Hematopoietic multipotent progenitor cell treated with erythropoietin and hydrocortisone succinate and interleukin-3 and kit ligand, for 17 days (in vitro differentiated cells): ENCODE data around the gene ENOX1.

Experiments used
- DNase-seq: peaks from one replicate; pipeline ENCODE4 v3.0.0-alpha.2; 2015; ENCODE audit warnings: low spot score

The ENOX1 gene

DNA sequence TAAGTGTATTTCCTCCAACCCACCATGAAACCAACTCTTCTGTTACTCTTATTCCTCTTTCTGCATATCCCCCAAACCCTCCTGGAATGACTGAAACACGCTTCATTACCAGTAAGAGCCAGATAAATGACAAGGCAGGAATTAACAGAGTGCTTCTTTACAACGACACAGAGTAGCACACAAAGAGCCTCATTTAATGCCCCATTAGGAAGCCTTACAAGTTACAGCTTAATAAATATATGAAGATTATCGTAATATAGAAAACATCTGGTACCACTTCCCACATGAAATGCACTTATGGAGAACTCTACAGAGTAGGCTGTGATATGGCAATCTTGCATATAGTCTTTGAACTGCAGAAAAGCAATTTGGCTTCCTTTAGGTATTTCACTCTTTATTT is 116.8 kb downstream of the ENOX1 start:
- no peak for DNase-seq

DNA sequence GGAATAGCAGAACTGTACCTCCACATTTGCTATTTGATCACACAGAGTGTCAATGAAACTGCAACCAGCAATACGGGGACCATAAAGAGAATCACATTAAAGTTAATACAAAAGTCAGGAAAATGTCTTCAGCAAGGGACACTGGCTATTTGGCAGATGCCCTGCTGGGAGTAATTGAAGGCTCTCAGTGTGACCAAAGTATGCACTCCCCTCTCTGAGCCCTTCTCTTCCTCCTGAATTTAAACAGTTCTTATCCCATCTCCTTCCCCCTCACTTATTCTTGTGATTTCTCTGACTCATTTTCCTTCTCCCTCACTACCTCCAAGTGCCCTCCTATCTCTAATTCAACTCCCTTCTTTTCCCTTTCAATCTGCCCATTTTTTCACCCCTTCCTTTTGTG is 117.7 kb downstream of the ENOX1 start:
- DNase-seq = no peak

DNA sequence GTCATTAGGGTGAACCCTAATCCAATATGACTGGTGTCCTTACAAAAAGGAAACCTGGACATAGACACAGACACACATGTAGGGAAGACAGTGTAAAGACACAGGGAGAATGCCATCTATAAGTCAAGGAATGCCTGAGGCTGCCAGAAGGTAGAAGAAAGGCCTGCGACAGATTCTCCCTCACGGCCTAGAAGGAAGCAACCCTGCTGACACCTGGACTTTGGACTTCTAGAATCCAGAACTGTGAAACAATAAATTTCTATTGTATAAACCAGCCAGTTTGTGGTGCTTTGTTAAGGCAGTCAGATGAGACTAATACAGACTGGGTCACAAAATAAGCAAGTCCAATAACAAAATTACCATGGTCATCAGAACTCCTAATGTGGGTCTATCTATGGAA is 120.4 kb downstream of the ENOX1 start:
- no peak for DNase-seq

DNA sequence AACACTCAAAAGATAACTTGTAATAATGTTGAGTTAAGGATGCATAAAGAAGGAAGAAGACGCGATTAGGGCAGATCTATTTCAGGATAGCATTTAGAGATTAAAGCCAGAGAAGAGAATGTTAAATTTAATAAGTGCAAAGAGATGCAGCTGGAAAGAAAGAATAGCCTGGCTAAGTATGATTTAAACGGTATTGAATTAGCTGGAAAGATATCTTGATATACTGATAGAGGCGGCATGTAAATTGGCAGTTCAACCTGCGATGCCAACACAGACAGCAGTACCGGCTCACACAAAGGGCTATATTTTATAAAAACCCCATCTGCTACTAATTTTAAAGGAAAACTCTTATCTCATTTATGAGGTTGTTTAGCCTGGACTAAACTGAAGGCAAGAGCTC is 121.4 kb downstream of the ENOX1 start:
- no peak for DNase-seq

DNA sequence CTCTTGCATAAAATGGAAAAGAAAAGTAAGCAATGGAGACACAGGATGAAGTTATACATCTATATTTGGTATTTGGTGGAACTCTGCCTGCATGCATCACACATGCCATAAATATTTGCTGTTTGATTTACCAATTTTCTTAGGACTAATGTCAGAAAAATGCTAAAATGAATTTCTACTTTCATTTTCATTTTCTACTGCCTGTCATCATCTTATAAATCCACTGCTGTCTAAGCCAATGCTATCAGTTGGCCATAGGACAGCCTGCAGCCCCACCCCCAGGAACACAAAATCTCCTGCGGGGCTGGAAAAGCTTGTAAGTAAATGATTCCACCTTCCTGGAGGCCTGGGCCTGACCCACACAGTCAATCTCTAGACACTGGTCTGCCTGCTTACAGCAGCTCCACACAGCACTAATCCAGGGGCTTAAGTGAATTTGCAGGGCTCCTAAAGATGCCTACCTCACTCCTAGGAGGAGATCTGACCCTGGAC is 122.0 kb downstream of the ENOX1 start:
- no peak for DNase-seq

DNA sequence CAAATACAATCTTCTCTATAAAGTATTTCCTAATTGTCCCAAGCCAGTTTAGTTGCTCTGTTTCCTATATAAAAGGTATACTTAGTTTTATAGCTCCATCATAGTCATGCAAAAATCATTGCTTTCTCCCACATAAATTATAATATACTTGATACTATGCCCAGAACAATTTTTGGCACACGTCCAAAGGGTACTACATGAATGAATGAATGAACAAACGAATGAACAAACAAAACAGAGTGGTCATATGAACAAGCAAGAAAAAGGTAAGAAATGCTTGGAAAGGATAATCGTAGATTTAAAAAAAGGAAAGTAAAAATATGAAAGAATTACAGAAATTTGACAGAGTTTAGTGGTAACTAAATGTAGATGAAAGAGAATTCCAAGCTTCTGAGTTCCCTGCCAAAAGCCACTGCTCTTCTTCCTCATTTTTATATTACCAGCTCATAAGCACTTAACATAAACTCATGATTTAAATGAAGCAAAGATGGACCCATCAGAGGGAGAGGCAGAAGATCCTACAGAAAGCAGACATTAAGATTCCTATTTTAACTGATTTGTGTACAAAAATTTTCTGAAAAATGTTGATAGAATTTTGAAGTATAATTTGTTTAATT is 123.2 kb downstream of the ENOX1 start:
- DNase-seq = no peak

DNA sequence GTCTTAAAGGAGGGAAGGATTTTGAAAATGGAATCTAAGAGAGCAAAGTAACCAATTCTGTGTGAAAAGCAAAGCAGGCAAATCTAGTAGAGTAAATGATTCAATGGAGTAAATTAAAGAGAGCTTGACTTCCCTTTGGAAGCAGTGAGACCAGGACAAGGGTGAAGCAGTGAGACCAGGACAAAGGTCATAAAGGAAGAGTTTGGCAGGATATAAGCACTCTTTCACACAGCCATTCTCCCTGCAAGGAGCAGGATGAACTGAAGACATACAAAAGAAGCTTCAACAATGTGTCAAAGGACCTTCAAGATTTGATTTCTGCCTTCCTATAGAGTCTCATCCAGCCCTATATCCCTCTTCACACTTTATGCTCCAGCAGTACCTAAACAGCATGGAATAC is 123.8 kb downstream of the ENOX1 start:
- DNase-seq = no peak

DNA sequence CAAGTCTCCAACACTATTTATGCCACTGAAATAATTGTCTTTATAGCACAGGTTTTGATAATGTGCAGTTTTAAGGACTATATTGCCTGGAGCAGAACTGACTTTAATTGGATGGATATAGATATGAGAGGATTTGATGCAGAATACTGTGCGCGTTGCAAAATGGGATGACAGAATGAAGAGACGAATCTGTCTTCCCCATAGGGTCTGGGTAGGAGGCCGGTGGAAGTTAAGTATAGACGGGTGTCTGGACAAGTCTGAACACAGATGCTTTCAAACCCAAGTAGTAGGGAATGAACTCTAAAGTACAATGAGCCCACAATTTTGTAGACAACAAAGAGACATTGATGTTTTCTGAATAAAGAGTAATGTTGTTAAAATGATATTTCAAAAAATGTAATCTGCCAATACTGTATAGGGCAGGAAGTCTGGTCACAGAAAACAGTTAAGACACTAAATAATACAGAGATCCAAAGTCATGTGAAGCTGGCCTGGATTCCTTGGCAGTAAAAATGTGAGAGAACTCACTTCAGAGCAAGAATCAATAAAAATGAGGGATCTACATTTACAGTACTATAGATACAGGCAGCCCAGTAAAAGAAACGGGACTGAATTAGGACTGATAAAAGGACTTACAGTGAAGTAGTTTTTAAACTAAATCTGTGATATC is 125.5 kb downstream of the ENOX1 start:
- DNase-seq = no peak

DNA sequence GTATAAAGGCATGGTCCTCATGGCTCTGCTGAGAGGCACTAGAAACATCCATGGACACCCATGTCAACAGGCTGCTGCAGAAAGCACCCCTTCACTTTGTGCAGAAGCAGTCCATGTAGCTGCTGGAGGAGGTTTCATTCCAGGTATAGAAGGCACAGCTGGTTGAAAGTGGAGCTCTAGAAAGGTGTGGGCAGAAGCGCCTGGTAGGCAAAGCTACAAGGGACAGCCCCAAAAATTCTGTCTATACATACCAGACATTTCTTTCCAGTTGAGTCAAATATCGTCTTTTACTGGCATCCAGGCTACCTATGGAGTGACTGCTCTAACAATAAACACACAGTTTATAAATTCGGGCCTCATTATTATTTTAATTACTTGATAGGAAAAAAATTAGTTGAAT is 129.3 kb downstream of the ENOX1 start:
- DNase-seq = no peak

DNA sequence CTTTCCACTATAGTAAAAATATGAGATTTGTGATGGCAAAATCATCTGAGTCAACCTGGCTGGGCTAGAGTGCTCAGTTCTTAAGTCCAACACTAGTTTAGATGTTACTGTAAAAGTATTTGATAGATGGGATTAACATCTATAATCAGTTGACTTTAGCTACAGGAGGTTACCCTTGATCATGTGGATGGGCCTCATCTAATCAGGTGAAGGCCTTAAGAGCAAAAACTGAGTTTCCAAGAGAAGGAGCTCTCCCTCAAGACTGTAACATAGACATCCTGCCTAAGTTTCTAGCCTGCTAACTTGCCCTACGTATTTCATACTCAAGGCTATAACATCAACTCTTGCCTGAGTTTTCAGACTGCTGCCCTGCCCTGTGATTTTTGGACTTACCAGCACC is 132.8 kb downstream of the ENOX1 start:
- DNase-seq = no peak

DNA sequence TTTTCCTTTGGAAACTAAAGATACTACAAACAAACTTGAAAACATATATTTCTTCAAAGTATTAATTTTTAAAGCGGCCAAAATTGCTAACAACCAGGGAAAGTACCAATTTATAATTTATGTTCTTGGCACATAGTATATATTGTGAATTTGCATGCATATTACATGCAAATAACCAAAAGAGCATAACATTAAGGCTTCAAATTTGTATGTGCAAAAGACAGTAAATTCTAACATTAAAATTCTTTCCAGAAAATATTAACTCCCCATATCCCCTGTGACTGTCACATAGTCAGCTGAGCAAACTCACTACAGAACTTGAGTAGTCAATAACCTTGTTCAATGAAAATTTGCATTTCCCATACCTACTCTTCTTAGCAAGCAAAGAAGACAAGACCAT is 133.4 kb downstream of the ENOX1 start:
- no peak for DNase-seq

DNA sequence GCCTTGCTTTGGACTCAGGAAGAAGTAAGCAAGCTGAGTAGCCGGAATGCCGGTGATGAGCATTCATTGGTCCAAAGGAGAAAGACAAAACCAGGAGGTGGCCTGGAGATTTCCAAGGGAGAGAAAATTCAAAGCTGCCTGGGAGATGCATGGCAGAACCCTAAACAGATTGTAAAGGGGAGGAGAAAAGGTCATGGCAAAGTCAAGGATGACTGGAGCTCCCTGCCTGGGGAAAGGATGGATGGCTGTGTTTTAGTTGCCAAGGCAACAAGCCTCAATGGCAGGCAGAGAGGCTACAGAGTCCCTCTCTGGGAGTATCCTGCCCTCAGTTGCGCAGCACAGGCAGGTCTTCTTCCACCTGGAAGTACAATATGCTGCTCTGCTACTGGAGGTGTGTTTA is 134.0 kb downstream of the ENOX1 start:
- no peak for DNase-seq

DNA sequence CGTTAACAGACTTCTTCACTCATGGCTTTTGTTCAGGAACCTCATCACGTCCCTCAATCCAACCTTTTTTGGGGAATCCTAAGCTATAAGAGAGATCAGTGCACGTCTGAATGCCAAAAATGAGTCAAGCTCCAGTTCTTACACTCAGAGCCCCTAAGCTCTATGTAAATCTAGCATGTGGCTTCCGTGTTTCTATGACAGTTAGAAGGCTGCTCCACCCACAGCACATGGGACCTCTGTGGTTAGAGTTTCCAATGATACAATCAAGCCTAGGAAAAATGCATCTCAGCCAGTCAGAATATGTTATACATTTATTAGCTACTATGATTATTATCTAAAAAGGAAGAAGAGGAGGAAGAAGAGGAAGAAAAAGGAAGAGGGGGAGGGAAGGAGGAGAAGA is 135.9 kb downstream of the ENOX1 start:
- DNase-seq = no peak

DNA sequence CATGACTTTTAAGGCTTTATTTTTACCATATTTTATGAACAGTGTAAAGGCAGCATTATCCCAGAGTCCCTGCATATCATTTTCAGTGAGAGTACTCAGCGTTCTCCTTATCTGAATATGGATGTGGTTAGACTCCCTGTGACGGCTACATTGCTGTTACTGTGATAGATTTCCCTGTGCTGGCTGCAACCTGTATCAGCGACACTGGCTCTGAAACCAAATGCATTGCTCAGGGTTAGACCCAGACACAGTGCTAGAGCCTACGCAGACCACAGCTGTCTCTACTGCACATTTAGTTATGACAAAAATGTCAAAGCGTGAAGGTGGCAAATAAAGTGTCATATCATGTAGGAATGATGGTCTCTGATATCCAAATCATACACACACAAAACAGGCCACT is 138.0 kb downstream of the ENOX1 start:
- no peak for DNase-seq

DNA sequence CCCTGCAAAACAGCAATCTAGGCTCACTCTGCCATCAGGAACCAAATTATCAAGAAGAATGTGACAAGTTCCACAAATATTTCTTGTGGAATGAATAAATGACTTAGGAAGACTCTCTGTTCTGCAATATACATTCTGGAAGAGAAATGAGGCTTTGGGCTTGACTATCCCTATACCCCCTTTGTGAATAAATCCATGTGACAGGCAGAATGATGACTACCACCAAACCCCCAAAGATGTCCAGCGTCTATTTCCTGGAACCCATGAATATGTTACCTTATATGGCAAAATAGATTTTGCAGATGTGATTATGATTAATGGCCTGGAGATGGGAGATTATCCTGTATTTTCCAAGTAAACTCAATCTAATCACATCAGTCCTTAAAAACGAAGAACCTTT is 139.3 kb downstream of the ENOX1 start:
- no peak for DNase-seq

DNA sequence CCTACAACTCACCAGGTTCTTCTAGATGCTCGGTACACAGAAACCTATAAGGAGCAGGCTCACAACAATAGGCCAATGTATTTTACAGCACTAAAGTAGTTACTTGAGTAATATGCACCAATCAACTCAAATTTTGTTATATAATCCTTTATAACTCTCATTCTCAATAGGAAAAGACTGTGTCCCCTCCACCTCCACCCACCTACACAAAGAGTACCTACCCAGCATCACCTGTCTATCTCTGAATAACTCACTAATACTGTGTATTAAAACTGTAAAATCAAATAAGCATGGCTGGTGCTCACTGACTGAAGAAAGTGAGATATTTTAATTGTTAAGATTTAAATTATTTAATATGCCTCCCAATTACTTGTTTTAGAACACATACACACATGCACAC is 146.3 kb downstream of the ENOX1 start:
- DNase-seq = no peak

DNA sequence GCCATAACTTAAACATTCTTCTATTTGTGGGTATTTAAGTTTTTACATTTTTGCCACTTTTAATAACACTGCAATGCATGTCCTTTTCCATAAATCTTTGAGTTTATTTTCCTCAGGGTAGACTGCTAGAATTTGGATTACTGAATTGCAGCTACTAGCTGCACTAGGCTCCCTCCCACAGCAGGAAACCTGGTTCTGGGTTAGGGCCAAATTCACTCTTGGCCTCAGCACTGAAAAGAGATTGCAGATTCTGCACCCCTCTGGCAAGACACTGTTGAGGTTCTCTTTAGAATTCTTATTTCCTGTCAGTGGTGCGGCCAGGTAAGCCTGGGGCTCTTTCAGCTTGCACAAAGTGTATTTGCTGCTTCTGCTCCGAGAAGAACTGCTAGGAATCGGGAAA is 155.7 kb downstream of the ENOX1 start:
- no peak for DNase-seq

DNA sequence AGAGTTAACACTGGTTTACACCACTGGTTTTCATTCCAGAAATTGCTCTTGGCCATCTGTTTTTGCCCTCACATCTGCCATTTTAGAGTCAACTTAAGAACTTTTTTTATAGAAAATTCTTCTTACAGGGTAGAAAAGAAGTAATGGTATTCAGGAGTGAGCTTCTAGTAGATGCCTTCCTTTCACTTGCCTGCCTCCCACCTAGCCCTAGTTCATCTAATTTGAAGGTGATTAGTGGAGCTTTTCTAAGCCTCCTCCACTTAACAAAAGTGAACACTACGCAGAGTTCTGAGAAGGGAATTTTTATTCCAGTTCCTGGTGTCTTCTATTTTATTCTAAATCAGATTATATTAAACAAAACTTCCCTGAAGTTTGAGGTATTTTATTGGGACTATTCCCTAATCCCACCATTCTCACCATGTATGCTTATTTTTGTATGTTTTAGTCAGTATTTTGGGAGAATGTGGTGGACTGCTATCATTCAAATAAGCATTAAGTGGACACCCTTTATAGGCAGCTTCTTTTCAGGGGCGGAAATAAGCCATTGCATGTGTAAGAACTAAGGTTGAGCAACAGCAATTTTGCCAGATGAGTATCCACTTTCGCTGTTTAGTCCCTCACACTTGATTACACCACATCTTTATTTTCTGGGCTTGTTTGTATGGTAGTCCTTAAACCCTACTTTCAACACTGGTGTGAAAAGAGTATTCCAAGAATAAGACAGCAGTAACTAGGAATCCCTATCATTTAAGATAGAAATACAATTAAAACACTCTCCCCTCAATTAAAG is 156.9 kb downstream of the ENOX1 start:
- DNase-seq = no peak

DNA sequence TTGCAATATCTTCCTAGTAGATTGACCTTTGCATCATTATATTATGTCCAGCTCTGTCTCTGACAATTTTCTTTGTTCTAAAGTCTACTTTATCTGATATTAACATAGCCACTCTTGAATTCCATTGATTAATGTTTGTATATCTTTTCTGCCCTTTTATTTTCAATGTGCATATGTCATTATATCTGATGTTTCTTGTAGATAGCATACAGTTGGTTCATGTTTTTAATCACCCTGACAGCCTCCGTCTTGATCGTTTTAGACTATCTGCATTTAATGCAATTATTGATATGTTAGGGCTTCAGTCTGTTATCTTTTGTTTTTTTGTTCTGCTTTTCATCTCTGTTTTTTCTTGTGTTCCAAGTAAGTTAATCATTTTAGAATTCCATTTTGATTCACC is 159.8 kb downstream of the ENOX1 start:
- DNase-seq = no peak

DNA sequence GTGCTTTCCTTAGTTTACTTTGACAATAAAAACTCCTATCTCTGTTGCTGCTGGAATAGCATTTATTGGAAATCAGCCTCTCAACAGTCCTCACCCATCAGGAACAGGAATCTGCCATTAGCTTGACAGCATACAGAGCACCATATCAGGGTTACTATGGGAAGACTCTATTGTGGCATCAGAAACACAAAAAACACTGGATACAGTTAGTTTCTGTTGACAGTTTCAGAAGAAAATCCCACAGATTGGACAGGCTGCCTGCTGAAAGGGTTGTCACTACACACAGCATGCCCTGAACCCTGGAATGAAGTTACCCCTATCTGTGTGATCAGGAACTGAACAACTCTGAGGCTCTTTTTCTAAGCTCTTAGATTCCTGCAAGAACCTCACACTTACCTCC is 172.7 kb downstream of the ENOX1 start:
- DNase-seq = no peak

DNA sequence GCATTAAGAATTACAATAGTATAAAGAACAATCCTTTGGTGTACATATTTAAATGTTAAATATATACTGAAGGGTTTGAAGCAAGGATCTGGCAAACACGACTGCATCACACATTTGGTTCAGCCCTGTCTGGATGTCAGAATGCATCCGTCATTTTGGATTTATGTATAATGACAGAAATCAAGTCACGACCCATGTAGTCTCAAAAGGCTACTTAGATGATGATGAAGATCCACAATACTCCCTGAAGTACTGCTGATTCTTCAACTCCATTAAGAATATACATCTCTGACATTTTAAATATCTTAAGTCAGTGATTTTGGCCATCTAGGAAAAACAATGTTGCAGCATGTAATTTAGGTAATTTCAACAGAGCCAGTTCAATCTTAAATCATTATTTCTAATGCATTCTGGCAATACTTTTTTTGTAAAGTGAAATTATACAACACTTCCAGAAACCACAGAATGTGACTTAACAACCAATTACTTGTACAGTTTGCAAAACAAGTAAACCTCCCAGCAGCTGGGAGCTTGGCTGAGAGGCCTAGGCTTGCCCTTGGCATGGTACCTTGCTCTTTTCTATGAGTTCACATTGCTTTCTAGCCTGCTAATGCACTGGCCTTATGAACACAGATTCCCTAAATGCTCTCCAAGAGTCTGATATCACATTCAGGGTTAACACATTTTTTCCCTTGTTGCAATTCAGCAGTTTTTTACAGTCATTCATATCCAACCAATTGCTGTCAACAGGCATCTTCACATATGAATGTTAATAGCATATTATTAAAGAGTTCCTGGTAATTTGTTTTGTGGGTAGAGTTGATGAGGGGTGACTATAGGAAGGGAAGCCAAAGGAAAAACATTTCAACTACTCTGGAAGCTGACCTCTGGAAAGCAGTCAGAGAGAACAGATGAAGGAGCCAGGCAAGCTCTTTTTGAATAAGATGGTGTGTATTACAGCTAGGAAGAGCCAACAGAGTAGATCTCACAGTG is 175.2 kb downstream of the ENOX1 start:
- no peak for DNase-seq
